Naive B cell (primary cell): ENCODE data around the gene ESPNL. TPM values are rescaled to one million over a fixed set of nuclear protein-coding genes. Genes with fewer than 3 reads are reported as not detected.
A peak's percentile ranks its signal among the peaks of the same experiment; 100 is the strongest.

Source experiments
- ATAC-seq, 2 donors: fragments of 150-1000 bp; cut with Tn5 transposase; 2 replicates each; pipeline ENCODE4 v1.10.0; 2021; ENCODE audit warnings: low read depth in 2 of 2, mild to moderate bottlenecking in 2 of 2, moderate library complexity in 2 of 2
- DNase-seq: peaks from one replicate; pipeline ENCODE4 v3.0.0; 2022
- H3K27ac Mint-ChIP-seq, 6 donors: one replicate each; pipeline ENCODE4 v1.8.0; 2020 to 2022; ENCODE audit warnings: mild to moderate bottlenecking in 6 of 6, mixed read lengths in 6 of 6, moderate library complexity in 5 of 6, inconsistent platforms in 2 of 6
- H3K27me3 Mint-ChIP-seq, 3 donors: one replicate each; pipeline ENCODE4 v1.8.0; 2021 to 2022; ENCODE audit warnings: mixed read lengths in 3 of 3, mild to moderate bottlenecking in 1 of 3
- H3K36me3 Mint-ChIP-seq, 2 donors: one replicate each; pipeline ENCODE4 v1.8.0; 2020 to 2022; ENCODE audit warnings: mixed read lengths in 2 of 2, inconsistent platforms in 1 of 2, mild to moderate bottlenecking in 1 of 2
- H3K4me1 Mint-ChIP-seq, 3 donors: one replicate each; pipeline ENCODE4 v1.8.0; 2020 to 2022; ENCODE audit warnings: mixed read lengths in 3 of 3, inconsistent platforms in 1 of 3, mild to moderate bottlenecking in 1 of 3, moderate library complexity in 1 of 3
- H3K4me3 Mint-ChIP-seq, 8 donors: one replicate each; pipeline ENCODE4 v1.8.0; 2020 to 2022; ENCODE audit warnings: mild to moderate bottlenecking in 8 of 8, mixed read lengths in 8 of 8, moderate library complexity in 8 of 8, inconsistent platforms in 2 of 8
- H3K9me3 Mint-ChIP-seq, 7 donors: one replicate each; pipeline ENCODE4 v1.8.0; 2020 to 2022; ENCODE audit warnings: mixed read lengths in 7 of 7, mild to moderate bottlenecking in 5 of 7, inconsistent platforms in 2 of 7, moderate library complexity in 1 of 7
- polyA plus RNA-seq, 6 donors: library from polyadenylated mRNA; unstranded; fragments of 300-500 nt; fragmentation: Illumina TruSeq; gene quantifications; one replicate each; pipeline ENCODE4 v1.2.3, GENCODE V29; 2021; ENCODE audit warnings: low read depth in 6 of 6

The ESPNL gene
- polyA plus RNA-seq, 6 donors from 2014 or later, result 0.24 to 0.30 TPM; not detected in 4

GRCh38 chr2:238082827-238083226 lies 17.3 kb upstream of the ESPNL start:
- peaks cover 27 to 42% of the 10 kb centered on the region in 2 donors for H3K36me3 Mint-ChIP-seq
- no peak for ATAC-seq

DNA sequence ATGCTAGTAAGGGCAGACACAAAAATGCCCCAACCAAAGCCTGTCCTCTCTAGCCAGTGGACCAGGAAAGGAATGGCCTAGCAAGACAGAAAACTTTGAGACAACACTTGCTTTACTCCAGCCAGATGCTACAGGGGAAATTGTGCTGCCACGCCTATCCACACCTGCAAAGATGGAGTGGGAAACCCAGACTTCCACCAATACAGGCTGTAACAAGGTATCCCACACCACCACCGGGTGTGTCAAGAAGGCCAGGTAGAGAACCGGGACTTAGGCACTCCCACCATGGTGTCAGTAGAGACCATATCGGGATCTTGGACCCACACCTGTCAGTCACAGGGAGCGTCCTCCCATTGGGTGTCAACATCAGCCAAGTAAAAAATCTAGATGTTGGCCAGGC lies 16.2 kb upstream of the ESPNL start:
- Mint-ChIP-seq H3K4me1 (peaks cover 8 to 15% (median 10%) of the 10 kb centered on the region in 3 donors), H3K36me3 (peaks cover 27 to 35% of the 10 kb centered on the region in 2 donors), H3K27ac (no peak overlapping the region), H3K27me3 (no peaks in the 10 kb centered on the region), H3K4me3 (no peak overlapping the region), H3K9me3 (peaks cover 0 to 3% (median 0%) of the 10 kb centered on the region in 7 donors)
- DNase-seq (no peak), ATAC-seq (no peak)

More at GRCh38 chr2:238082827-238083226, 17.3 kb upstream of the ESPNL start:
- H3K4me1 Mint-ChIP-seq, result peaks cover 8 to 12% (median 10%) of the 10 kb centered on the region in 3 donors
- H3K27me3 Mint-ChIP-seq, result no peaks in the 10 kb centered on the region
- no peak for DNase-seq
- peaks cover 0 to 3% (median 0%) of the 10 kb centered on the region in 7 donors for H3K9me3 Mint-ChIP-seq
- no peak overlapping the region for H3K27ac Mint-ChIP-seq
- H3K4me3 Mint-ChIP-seq, result no peak overlapping the region

DNA sequence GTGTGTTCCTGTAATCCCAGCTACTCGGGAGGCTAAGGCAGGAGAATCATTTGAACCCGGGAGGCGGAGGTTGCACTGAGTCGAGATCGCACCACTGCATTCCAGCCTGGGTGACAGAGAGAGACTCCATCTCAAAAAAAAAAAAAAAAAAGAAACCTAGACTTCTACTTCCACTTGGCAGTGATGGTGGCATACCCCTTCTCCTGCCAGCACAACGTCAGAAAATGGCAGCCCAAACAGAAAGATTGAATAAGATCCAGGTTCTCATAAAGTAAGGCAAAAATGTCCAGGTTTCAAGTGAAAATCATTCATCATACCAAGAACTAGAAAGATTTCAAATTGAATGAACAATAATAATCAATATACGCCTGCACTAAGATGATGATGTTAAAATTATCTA lies 15.4 kb upstream of the ESPNL start:
- peaks cover 0 to 3% (median 0%) of the 10 kb centered on the region in 7 donors for H3K9me3 Mint-ChIP-seq
- ATAC-seq, result no peak
- peaks cover 8 to 15% (median 10%) of the 10 kb centered on the region in 3 donors for H3K4me1 Mint-ChIP-seq
- H3K27ac Mint-ChIP-seq, result peak overlapping the region in 2 of 6 donors; percentile 21 to 48
- H3K27me3 Mint-ChIP-seq, result no peaks in the 10 kb centered on the region
- DNase-seq, result no peak
- H3K36me3 Mint-ChIP-seq, result peaks cover 22 to 34% of the 10 kb centered on the region in 2 donors
- H3K4me3 Mint-ChIP-seq, result no peak overlapping the region

GRCh38 chr2:238085899-238086298 lies 14.2 kb upstream of the ESPNL start:
- ATAC-seq (no peak), DNase-seq (no peak)
- Mint-ChIP-seq H3K27ac (peak overlapping the region in 1 of 6 donors; percentile 21), H3K4me3 (no peak overlapping the region), H3K4me1 (peaks cover 8 to 15% (median 10%) of the 10 kb centered on the region in 3 donors), H3K27me3 (no peaks in the 10 kb centered on the region), H3K9me3 (no peaks in the 10 kb centered on the region), H3K36me3 (peaks cover 10 to 29% of the 10 kb centered on the region in 2 donors)

- no peaks in the 10 kb centered on the region for H3K9me3 Mint-ChIP-seq
- H3K4me3 Mint-ChIP-seq, result peak overlapping the region in 2 of 8 donors; percentile 0 to 52
- H3K4me1 Mint-ChIP-seq, result peaks cover 10 to 15% (median 11%) of the 10 kb centered on the region in 3 donors
- ATAC-seq, result peak; percentile 65
- no peak for DNase-seq
- no peaks in the 10 kb centered on the region for H3K27me3 Mint-ChIP-seq
- H3K27ac Mint-ChIP-seq, result peak overlapping the region in 5 of 6 donors; percentile 4 to 42 (median 34)
- H3K36me3 Mint-ChIP-seq, result peaks cover 7 to 23% of the 10 kb centered on the region in 2 donors
Measured at GRCh38 chr2:238087211-238087610, 12.9 kb upstream of the ESPNL start.

GRCh38 chr2:238090887-238091286 lies 9.3 kb upstream of the ESPNL start:
- no peaks in the 10 kb centered on the region for H3K27me3 Mint-ChIP-seq
- H3K36me3 Mint-ChIP-seq, result peaks cover 0 to 5% of the 10 kb centered on the region in 2 donors
- no peak overlapping the region for H3K4me3 Mint-ChIP-seq
- H3K9me3 Mint-ChIP-seq, result no peaks in the 10 kb centered on the region
- DNase-seq (no peak), ATAC-seq (no peak)
- H3K4me1 Mint-ChIP-seq, result peaks cover 11 to 19% (median 15%) of the 10 kb centered on the region in 3 donors
- H3K27ac Mint-ChIP-seq, result no peak overlapping the region

DNA sequence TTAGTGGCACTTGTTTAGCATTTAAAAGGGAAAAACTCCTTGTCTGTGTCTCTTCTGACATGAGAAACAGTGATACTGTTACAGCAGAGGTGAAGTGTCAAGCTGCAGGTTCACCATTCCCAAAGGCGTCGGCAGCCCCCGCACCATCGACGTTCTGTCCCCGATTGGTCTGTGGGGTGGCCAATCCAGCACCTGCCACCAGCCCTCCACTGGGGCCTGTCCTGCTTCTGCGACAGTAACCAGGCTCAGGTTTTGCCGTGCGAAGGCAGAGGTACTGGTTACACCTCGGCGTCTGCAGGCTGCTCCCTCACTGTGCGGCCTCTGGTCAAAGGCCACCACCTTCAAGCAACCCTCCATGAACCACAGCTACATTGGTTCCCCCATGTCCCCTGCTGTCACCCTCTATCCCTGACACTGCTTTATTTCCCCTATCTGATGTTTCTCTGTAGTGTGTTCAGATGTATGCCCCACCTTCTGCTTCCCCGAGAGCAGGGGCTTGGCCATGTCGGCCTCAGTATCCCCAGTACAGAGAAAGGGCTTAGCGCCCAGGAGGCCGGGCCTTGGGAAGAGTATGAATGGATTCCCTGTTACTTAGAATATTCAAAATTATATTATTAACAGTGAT lies 8.6 kb upstream of the ESPNL start:
- no peak for DNase-seq
- Mint-ChIP-seq H3K27ac (peak overlapping the region in 3 of 6 donors; percentile 64 to 89 (median 71)), H3K9me3 (no peaks in the 10 kb centered on the region), H3K4me1 (peaks cover 11 to 19% (median 15%) of the 10 kb centered on the region in 3 donors), H3K4me3 (no peak overlapping the region), H3K36me3 (peaks cover 0 to 5% of the 10 kb centered on the region in 2 donors), H3K27me3 (no peaks in the 10 kb centered on the region)
- ATAC-seq, result no peak

DNA sequence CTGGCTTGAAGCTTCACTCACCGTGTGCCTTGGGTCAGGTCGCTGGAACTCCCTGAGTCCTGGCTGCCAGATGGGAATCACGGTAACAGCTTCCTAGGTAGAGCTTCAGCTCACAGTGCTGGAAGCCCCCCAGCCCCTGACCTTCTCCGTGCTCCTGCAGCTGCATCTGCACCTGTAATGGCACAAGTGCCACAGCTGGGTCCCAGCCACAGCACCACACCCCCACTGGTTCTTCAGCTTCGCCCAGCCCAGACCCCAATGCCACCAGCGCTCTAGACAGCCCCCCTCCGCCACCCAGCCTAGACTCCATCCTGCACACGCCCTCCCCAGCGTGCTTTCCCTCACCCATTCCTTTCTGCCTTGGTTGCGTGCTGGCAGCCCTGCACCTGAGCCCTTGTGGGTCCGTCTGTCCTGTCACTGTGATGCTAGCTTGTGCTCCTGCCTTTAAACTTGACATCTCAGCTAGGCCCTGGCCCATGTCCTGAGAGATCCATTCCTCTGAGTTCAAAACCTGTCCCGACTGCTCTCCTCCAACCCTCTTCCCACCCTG lies 7.6 kb upstream of the ESPNL start:
- Mint-ChIP-seq H3K27me3 (no peaks in the 10 kb centered on the region), H3K27ac (peak overlapping the region in 1 of 6 donors; percentile 81), H3K4me3 (no peak overlapping the region), H3K9me3 (no peaks in the 10 kb centered on the region), H3K4me1 (peaks cover 6 to 11% (median 7%) of the 10 kb centered on the region in 3 donors), H3K36me3 (peaks cover 0 to 5% of the 10 kb centered on the region in 2 donors)
- ATAC-seq (no peak), DNase-seq (no peak)

- Mint-ChIP-seq H3K9me3 (no peaks in the 10 kb centered on the region), H3K27me3 (no peaks in the 10 kb centered on the region), H3K4me3 (no peak overlapping the region), H3K4me1 (peaks cover 1 to 11% (median 9%) of the 10 kb centered on the region in 3 donors), H3K36me3 (peaks cover 0 to 5% of the 10 kb centered on the region in 2 donors), H3K27ac (peak overlapping the region in 1 of 6 donors; percentile 81)
- ATAC-seq (no peak), DNase-seq (no peak)
Measured at GRCh38 chr2:238093181-238094140, 6.7 kb upstream of the ESPNL start.

DNA sequence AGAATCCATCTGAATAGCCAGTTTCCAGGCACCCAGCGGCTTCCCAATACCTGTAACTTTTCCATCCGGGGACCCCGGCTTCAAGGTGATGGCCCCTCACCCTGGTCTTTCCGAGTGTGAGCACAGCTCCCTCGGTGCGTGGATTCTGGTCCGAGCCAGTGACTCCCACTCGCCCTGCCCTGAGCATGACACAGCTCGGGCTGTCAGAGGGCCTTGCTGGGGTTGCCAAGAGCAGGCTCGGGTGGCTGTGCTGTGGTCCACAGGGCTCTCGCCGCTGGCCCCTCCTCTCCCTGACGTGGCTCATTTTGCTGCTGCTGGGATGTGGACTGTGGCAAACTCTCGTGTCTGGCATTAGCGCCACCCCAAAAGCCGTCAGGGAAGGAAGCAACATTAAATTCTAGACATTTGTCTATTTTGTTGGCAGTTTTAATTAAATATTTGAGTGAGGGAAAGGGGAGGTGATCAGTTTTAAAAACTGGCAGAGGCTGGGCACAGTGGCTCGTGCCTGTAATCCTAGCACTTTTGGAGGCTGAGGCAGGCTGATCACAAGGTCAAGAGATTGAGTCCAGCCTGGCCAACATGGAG lies 5.6 kb upstream of the ESPNL start:
- ATAC-seq (no peak), DNase-seq (no peak)
- Mint-ChIP-seq H3K9me3 (peaks cover 0 to 2% (median 0%) of the 10 kb centered on the region in 7 donors), H3K27ac (peak overlapping the region in 1 of 6 donors; percentile 51), H3K27me3 (no peaks in the 10 kb centered on the region), H3K36me3 (no peaks in the 10 kb centered on the region), H3K4me1 (peaks cover 12 to 21% (median 20%) of the 10 kb centered on the region in 3 donors), H3K4me3 (no peak overlapping the region)

DNA sequence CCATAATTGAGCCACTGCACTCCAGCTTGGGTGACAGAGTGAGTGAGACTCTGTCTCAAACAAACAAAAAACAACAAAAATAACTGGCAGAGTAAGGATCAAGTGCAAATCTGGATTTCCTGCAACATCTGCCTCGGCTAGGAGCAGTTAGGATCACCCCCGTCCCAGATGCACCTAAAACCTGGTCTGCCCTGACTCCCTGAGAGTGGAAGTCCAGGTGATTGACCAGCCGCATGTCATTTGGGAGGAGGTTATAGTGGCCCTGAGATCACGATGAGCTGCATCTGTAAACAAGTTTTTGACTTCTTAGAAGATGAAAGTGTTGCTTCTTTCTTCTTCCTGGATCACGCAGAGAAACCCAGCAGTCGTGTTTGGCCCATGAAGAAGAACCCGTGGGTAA lies 5.0 kb upstream of the ESPNL start:
- no peaks in the 10 kb centered on the region for H3K27me3 Mint-ChIP-seq
- no peaks in the 10 kb centered on the region for H3K36me3 Mint-ChIP-seq
- H3K9me3 Mint-ChIP-seq, result peaks cover 0 to 2% (median 0%) of the 10 kb centered on the region in 7 donors
- H3K4me3 Mint-ChIP-seq, result no peak overlapping the region
- no peak overlapping the region for H3K27ac Mint-ChIP-seq
- H3K4me1 Mint-ChIP-seq, result peaks cover 16 to 23% (median 23%) of the 10 kb centered on the region in 3 donors
- ATAC-seq (no peak), DNase-seq (no peak)

DNA sequence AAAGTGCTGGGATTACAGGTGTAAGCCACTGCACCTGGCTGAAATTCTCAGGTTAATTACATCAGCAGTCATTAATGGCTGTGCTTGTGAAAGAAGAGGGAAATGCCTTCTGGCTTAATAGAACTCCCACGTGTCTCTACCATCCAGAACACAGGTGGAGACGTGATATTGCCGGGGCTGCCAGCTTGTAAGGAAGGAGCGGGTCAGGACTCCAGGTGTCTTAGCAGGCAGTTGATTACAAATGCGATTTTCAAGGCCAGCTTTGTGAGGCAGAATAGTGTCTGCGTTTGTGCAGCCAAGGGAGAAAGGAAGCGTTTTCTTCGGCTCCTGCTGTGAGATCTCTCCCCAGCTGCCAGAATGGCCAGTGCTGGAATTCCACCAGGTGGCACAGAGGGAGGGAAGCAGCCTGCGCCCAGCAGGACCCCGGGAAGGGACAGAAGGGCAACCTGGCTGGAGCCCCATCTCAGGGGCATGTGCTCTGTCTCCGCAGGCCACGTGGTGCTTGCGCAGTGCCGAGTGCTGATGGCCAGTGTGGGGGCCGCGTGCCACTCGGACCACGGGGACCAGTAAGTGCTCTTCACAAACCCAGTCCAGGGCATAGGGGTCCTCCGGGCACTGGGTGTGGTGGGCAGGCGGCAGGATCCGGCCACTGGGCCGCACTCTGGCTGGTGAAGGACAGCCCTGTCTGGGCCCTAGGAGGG lies 3.7 kb upstream of the ESPNL start:
- ATAC-seq, result no peak
- DNase-seq, result no peak
- Mint-ChIP-seq H3K4me3 (no peak overlapping the region), H3K9me3 (peaks cover 0 to 2% (median 0%) of the 10 kb centered on the region in 7 donors), H3K27ac (no peak overlapping the region), H3K27me3 (no peaks in the 10 kb centered on the region), H3K36me3 (no peaks in the 10 kb centered on the region), H3K4me1 (peaks cover 16 to 23% (median 23%) of the 10 kb centered on the region in 3 donors)
